ENCODE measurements around the gene TSEN2. TPM values are rescaled to one million over a fixed set of nuclear protein-coding genes. Genes with fewer than 3 reads are reported as not detected.

The TSEN2 gene
- total RNA-seq, 1 donor from 2014 or later, result 18.6 TPM

DNA sequence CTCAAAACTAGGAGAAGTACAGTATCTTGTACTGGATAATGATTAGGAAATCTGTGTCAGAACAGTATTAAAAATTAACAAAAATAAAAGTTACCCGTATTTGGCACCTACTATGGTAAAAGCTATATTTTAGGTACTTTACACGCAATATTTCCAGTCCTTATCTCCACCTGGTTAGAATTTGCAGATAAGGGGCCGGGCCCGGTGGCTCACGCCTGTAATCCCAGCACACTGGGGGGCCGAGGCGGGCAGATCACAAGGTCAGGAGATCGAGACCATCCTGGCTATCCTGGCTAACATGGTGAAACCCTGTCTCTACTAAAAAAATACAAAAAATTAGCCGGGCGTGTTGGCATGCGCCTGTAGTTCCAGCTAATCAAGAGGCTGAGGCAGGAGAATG, 32.6 kb downstream of the TSEN2 start:
- TF ChIP-seq, protein P1, sequence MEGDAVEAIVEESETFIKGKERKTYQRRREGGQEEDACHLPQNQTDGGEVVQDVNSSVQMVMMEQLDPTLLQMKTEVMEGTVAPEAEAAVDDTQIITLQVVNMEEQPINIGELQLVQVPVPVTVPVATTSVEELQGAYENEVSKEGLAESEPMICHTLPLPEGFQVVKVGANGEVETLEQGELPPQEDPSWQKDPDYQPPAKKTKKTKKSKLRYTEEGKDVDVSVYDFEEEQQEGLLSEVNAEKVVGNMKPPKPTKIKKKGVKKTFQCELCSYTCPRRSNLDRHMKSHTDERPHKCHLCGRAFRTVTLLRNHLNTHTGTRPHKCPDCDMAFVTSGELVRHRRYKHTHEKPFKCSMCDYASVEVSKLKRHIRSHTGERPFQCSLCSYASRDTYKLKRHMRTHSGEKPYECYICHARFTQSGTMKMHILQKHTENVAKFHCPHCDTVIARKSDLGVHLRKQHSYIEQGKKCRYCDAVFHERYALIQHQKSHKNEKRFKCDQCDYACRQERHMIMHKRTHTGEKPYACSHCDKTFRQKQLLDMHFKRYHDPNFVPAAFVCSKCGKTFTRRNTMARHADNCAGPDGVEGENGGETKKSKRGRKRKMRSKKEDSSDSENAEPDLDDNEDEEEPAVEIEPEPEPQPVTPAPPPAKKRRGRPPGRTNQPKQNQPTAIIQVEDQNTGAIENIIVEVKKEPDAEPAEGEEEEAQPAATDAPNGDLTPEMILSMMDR (IDR thresholded peaks at IDR 0.05; ENCODE audit: partially characterized antibody, unreplicated experiment), result no peak
- Mint-ChIP-seq H3K9me3 (ENCODE audit: unreplicated experiment) (no peaks in the 10 kb centered on the region), H3K36me3 (ENCODE audit: unreplicated experiment) (peaks cover 9% of the 10 kb centered on the region), H3K27me3 (ENCODE audit: unreplicated experiment) (peaks cover 4% of the 10 kb centered on the region), H3K27ac (ENCODE audit: unreplicated experiment) (no peak overlapping the region), H3K4me1 (ENCODE audit: low read depth, unreplicated experiment) (peaks cover 23% of the 10 kb centered on the region), H3K4me3 (ENCODE audit: unreplicated experiment) (no peak overlapping the region)
- DNase-seq, result no peak

- Mint-ChIP-seq H3K4me3 (ENCODE audit: unreplicated experiment) (no peak overlapping the region), H3K27ac (ENCODE audit: unreplicated experiment) (no peak overlapping the region), H3K4me1 (ENCODE audit: low read depth, unreplicated experiment) (peaks cover 23% of the 10 kb centered on the region), H3K9me3 (ENCODE audit: unreplicated experiment) (no peaks in the 10 kb centered on the region), H3K36me3 (ENCODE audit: unreplicated experiment) (peaks cover 9% of the 10 kb centered on the region), H3K27me3 (ENCODE audit: unreplicated experiment) (peaks cover 4% of the 10 kb centered on the region)
- TF ChIP-seq, protein P1 (IDR thresholded peaks at IDR 0.05; ENCODE audit: partially characterized antibody, unreplicated experiment), result no peak
- no peak for DNase-seq
Measured at GRCh38 chr3:12518261-12519028, 34.2 kb downstream of the TSEN2 start.

DNA sequence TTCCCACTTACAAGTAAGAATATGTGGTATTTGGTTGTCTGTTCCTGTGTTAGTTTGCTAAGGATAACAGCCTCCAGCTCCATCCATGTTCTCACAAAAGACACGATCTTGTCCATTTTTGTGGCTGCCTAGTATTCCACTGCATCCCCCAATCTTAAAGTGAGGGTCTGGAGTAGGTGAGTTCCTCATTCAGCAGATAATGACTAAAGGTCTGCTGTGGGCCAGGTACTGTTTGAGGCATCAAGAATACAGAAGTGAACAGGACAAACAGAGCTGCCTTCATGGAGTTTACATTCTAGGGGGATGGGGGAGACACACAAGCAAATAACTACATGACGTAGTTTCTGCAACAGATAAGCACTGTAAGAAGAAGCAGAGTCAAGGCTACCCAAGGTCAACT, 36.7 kb downstream of the TSEN2 start:
- Mint-ChIP-seq H3K27me3 (ENCODE audit: unreplicated experiment) (peaks cover 2% of the 10 kb centered on the region), H3K9me3 (ENCODE audit: unreplicated experiment) (no peaks in the 10 kb centered on the region), H3K36me3 (ENCODE audit: unreplicated experiment) (peaks cover 6% of the 10 kb centered on the region), H3K4me1 (ENCODE audit: low read depth, unreplicated experiment) (peaks cover 11% of the 10 kb centered on the region), H3K27ac (ENCODE audit: unreplicated experiment) (no peak overlapping the region), H3K4me3 (ENCODE audit: unreplicated experiment) (no peak overlapping the region)
- TF ChIP-seq, protein P1 (IDR thresholded peaks at IDR 0.05; ENCODE audit: partially characterized antibody, unreplicated experiment), result no peak
- no peak for DNase-seq

GRCh38 chr3:12522721-12523120, 38.4 kb downstream of the TSEN2 start:
- TF ChIP-seq, protein P1 (IDR thresholded peaks at IDR 0.05; ENCODE audit: partially characterized antibody, unreplicated experiment), result no peak
- Mint-ChIP-seq H3K27ac (ENCODE audit: unreplicated experiment) (no peak overlapping the region), H3K9me3 (ENCODE audit: unreplicated experiment) (no peaks in the 10 kb centered on the region), H3K27me3 (ENCODE audit: unreplicated experiment) (peaks cover 2% of the 10 kb centered on the region), H3K36me3 (ENCODE audit: unreplicated experiment) (peaks cover 6% of the 10 kb centered on the region), H3K4me3 (ENCODE audit: unreplicated experiment) (no peak overlapping the region), H3K4me1 (ENCODE audit: low read depth, unreplicated experiment) (peaks cover 8% of the 10 kb centered on the region)
- DNase-seq, result no peak

- Mint-ChIP-seq H3K4me1 (ENCODE audit: low read depth, unreplicated experiment) (no peaks in the 10 kb centered on the region), H3K9me3 (ENCODE audit: unreplicated experiment) (peaks cover 2% of the 10 kb centered on the region), H3K4me3 (ENCODE audit: unreplicated experiment) (no peak overlapping the region), H3K36me3 (ENCODE audit: unreplicated experiment) (no peaks in the 10 kb centered on the region), H3K27me3 (ENCODE audit: unreplicated experiment) (no peaks in the 10 kb centered on the region), H3K27ac (ENCODE audit: unreplicated experiment) (no peak overlapping the region)
- no peak for DNase-seq
- TF ChIP-seq, protein P1 (IDR thresholded peaks at IDR 0.05; ENCODE audit: partially characterized antibody, unreplicated experiment), result no peak
Measured at GRCh38 chr3:12527757-12528143, 43.5 kb downstream of the TSEN2 start.
